ENCODE results near the gene GCN1. TPM values are rescaled to one million over a fixed set of nuclear protein-coding genes. Genes with fewer than 3 reads are reported as not detected.

Gene GCN1
- total RNA-seq, 1 donor from 2014 or later = 114 TPM

DNA sequence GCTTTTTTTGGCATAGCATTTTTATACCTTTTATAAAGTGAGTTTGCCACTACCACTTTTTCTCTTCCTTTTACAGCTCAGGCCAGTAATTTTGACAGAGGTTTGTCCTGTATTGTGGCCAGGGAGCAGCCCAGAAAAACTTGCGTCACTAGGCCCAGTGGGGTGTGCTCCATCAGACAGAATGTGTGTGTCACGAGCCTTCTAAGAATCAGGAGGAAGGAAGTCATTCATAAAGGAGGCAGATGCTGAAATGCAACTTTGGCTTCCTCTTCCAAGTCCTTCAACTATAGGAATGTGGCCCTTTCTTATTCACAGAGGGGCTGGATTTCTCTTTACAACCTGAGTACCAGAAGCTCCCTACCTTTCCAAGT lies 67.9 kb downstream of the GCN1 start:
- H3K27me3 Mint-ChIP-seq (ENCODE audit: low read depth) = no peaks in the 10 kb centered on the region

DNA sequence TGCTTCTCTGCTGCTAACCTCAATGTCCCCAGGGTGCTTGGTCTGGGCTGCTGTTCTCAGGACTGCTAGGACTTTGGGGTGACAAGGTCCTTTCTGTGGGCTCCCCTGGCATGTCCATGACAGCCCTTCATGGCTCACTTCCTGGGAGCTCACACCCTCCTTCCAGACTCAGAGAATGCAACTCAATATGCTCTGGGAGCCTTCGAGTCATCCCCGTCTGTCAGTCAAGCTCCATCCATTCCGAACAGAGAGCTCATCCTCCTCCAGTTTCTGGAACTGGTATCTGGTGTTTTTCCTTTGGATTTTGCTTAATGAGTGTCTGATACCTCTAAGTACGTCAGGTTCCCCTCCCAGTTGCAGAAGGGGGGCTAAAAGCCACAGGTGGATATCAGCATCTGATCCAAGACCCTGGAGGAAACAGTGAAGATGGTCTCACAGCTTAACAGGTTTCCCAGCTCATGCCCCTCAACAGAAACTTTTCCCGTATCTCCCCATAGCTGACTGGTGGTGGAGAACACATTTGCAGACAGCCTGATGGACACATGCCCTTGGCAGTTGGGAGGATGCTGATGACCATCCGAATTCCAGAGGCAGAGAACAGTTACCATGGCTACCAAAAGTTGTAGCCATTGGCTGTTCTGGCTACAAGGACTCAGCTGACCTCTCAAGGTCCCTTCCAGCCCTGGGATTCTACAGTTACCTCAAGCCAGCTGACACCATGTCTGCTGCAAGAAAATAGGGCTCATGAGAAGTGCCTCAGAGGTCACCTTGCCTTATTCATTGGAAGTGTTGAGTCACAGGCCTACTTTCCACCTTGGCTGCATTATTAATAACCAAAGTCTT lies 68.5 kb downstream of the GCN1 start:
- peaks cover 5% of the 10 kb centered on the region for H3K4me1 Mint-ChIP-seq
- H3K27me3 Mint-ChIP-seq (ENCODE audit: low read depth) = no peaks in the 10 kb centered on the region
- no peak overlapping the region for H3K27ac Mint-ChIP-seq (ENCODE audit: unreplicated experiment)
- H3K36me3 Mint-ChIP-seq (ENCODE audit: low read depth) = peaks cover 12% of the 10 kb centered on the region
- no peaks in the 10 kb centered on the region for H3K9me3 Mint-ChIP-seq
- no peak for TF ChIP-seq CTCF (conservative IDR thresholded peaks at IDR 0.05)
- no peak for DNase-seq (ENCODE audit: low read depth, low spot score)
- no peak overlapping the region for H3K4me3 Mint-ChIP-seq

More for the DNA sequence above, 67.9 kb downstream of the GCN1 start:
- Mint-ChIP-seq H3K4me1 (peaks cover 5% of the 10 kb centered on the region), H3K27ac (ENCODE audit: unreplicated experiment) (no peak overlapping the region), H3K36me3 (ENCODE audit: low read depth) (peaks cover 12% of the 10 kb centered on the region), H3K9me3 (no peaks in the 10 kb centered on the region), H3K4me3 (no peak overlapping the region)
- no peak for DNase-seq (ENCODE audit: low read depth, low spot score)
- TF ChIP-seq CTCF (conservative IDR thresholded peaks at IDR 0.05) = no peak

- Mint-ChIP-seq H3K27ac (ENCODE audit: unreplicated experiment) (no peak overlapping the region), H3K27me3 (ENCODE audit: low read depth) (no peaks in the 10 kb centered on the region), H3K9me3 (no peaks in the 10 kb centered on the region), H3K4me3 (no peak overlapping the region), H3K36me3 (ENCODE audit: low read depth) (peaks cover 12% of the 10 kb centered on the region), H3K4me1 (peaks cover 5% of the 10 kb centered on the region)
- no peak for TF ChIP-seq CTCF (conservative IDR thresholded peaks at IDR 0.05)
- DNase-seq (ENCODE audit: low read depth, low spot score) = no peak
Observed at GRCh38 chr12:120125029-120125428, 69.5 kb downstream of the GCN1 start.

- no peak overlapping the region for H3K4me3 Mint-ChIP-seq
- H3K36me3 Mint-ChIP-seq (ENCODE audit: low read depth) = peaks cover 4% of the 10 kb centered on the region
- no peak overlapping the region for H3K27ac Mint-ChIP-seq (ENCODE audit: unreplicated experiment)
- TF ChIP-seq CTCF (conservative IDR thresholded peaks at IDR 0.05) = no peak
- DNase-seq (ENCODE audit: low read depth, low spot score) = no peak
- no peaks in the 10 kb centered on the region for H3K9me3 Mint-ChIP-seq
- no peaks in the 10 kb centered on the region for H3K27me3 Mint-ChIP-seq (ENCODE audit: low read depth)
- peaks cover 29% of the 10 kb centered on the region for H3K4me1 Mint-ChIP-seq
Observed at GRCh38 chr12:120121766-120122293, 72.7 kb downstream of the GCN1 start.

DNA sequence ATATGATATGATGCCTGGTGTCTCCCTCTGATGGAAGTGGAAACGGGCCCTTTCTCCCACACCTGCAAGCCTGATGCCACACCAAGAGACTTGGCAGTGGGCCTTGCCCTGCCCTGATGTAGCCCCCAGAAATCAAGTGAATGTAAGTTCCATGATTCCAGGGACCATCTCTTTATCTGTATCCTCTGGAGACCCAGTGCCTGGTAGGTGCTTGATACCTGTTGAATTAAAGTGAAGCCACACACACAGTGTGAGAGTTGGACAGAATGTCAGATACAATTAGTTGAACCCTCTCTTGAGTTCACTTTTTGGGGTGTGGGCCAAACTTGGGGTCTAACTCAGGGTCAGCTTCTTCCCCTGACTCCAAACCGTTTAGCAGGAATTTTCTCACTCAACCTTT lies 73.2 kb downstream of the GCN1 start:
- H3K9me3 Mint-ChIP-seq = no peaks in the 10 kb centered on the region
- no peak for DNase-seq (ENCODE audit: low read depth, low spot score)
- H3K27me3 Mint-ChIP-seq (ENCODE audit: low read depth) = no peaks in the 10 kb centered on the region
- TF ChIP-seq CTCF (conservative IDR thresholded peaks at IDR 0.05) = no peak
- peak overlapping the region; percentile 5 for H3K4me3 Mint-ChIP-seq
- H3K36me3 Mint-ChIP-seq (ENCODE audit: low read depth) = no peaks in the 10 kb centered on the region
- peaks cover 25% of the 10 kb centered on the region for H3K4me1 Mint-ChIP-seq
- H3K27ac Mint-ChIP-seq (ENCODE audit: unreplicated experiment) = no peak overlapping the region

All from neural crest cell (in vitro differentiated cells).